ENCODE data around the gene CNTN1.

The CNTN1 gene

DNA sequence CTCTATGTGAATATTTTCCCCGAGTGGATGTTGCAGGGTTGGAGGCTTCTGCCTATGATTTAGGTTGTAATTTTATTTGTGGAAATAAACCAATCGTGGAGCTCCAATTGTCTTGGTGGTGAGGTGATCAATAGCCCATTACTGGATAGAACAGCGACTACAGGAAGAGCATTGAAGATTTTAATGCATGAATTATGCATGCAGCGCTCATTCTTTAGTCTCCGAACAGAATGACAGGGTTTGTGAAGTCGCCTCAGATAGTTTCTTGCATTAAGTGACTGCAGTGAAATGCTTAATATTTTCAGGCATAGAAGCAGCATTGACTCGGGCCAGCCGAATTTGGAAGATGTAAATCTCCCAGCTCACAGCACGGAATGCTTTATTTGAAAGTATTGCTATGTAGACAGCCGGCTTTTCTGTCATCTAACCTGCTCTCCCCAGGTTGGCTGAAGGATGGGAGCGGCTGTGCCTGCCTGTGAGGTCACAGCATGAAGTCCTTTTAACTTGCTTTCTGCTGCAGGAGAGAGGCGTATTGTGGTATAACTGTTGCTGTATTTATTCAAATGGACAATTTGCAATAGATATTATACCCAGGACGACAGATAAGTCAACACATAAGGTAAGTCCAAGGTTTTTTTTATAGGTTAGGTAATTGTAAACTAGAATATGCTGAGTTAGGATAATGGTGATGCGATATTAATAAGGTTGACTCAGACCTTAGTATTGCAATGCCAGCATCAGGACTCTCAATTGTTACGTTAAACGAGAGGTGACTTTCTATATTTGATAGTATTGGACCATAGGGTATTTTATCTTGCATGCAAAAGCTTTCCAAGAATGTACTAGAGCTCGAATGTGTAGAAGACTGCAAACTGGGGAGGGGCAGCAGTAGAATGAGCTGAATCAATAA is 135.7 kb downstream of the CNTN1 start:
- H3K4me1 ChIP-seq (ENCODE audit: control insufficient read depth, insufficient read depth, low read length), result no peaks in the 10 kb centered on the region
- no peak overlapping the region for H3K4me3 ChIP-seq (ENCODE audit: low read length)
- no peak overlapping the region for H3K9ac ChIP-seq (ENCODE audit: low read depth, low read length)
- no peaks in the 10 kb centered on the region for H3K27me3 ChIP-seq (ENCODE audit: control insufficient read depth, insufficient read depth, low read length)
- no peaks in the 10 kb centered on the region for H3K9me3 ChIP-seq (replicated peaks; ENCODE audit: low read length)
- H3K4me2 ChIP-seq (ENCODE audit: low read length), result no peak overlapping the region
- H3K36me3 ChIP-seq (ENCODE audit: insufficient read depth, low read length), result no peaks in the 10 kb centered on the region

DNA sequence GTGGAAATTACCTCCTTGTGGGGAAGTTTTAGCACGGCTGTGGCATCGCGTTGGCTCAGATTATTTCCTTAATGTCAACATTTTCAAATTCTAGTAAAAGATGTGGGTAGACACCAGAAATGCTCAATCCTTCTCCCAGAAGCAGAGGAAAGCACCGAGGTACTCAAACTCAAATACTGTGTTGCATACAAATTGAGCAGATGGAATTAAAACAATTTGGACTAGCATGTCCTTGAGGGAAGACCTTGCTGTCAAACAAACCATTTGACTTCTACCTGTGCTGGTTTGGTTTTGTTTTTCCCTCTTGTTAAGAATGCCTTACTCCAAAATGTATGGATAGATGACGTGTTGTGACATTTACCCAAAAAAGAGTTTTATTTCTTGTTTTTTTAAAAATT is 136.4 kb downstream of the CNTN1 start:
- Histone ChIP-seq H3K4me2 (ENCODE audit: low read length) (no peak overlapping the region), H3K9ac (ENCODE audit: low read depth, low read length) (no peak overlapping the region), H3K9me3 (replicated peaks; ENCODE audit: low read length) (no peaks in the 10 kb centered on the region), H3K4me1 (ENCODE audit: control insufficient read depth, insufficient read depth, low read length) (no peaks in the 10 kb centered on the region), H3K4me3 (ENCODE audit: low read length) (no peak overlapping the region), H3K27me3 (ENCODE audit: control insufficient read depth, insufficient read depth, low read length) (no peaks in the 10 kb centered on the region), H3K36me3 (ENCODE audit: insufficient read depth, low read length) (no peaks in the 10 kb centered on the region)

DNA sequence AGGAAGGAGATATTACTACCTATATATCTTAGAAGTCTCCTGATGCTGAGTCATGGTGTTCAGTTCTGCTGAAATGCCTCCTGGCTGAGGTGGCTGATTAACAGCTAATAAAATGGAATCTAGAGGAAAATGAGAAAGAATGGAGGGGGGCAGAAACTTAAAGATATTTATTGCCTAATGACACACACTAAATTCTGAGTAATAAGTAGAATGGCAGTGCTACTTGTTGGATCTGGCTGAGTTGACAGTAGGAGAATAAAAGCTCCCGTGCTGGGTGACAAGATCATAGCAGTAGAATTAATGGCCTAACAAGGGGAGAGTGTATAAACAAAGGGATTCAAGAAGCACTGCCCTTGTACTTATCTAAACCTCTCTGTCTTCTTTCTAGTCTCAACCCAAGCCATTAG is 137.5 kb downstream of the CNTN1 start:
- Histone ChIP-seq H3K4me3 (ENCODE audit: low read length) (no peak overlapping the region), H3K4me1 (ENCODE audit: control insufficient read depth, insufficient read depth, low read length) (no peaks in the 10 kb centered on the region), H3K36me3 (ENCODE audit: insufficient read depth, low read length) (no peaks in the 10 kb centered on the region), H3K4me2 (ENCODE audit: low read length) (no peak overlapping the region), H3K27me3 (ENCODE audit: control insufficient read depth, insufficient read depth, low read length) (no peaks in the 10 kb centered on the region), H3K9me3 (replicated peaks; ENCODE audit: low read length) (no peaks in the 10 kb centered on the region), H3K9ac (ENCODE audit: low read depth, low read length) (no peak overlapping the region)

- no peaks in the 10 kb centered on the region for H3K9me3 ChIP-seq (replicated peaks; ENCODE audit: low read length)
- no peaks in the 10 kb centered on the region for H3K36me3 ChIP-seq (ENCODE audit: insufficient read depth, low read length)
- no peak overlapping the region for H3K4me3 ChIP-seq (ENCODE audit: low read length)
- no peaks in the 10 kb centered on the region for H3K27me3 ChIP-seq (ENCODE audit: control insufficient read depth, insufficient read depth, low read length)
- H3K9ac ChIP-seq (ENCODE audit: low read depth, low read length), result no peak overlapping the region
- no peak overlapping the region for H3K4me2 ChIP-seq (ENCODE audit: low read length)
- H3K4me1 ChIP-seq (ENCODE audit: control insufficient read depth, insufficient read depth, low read length), result no peaks in the 10 kb centered on the region
Observed at GRCh38 chr12:40831916-40832315, 139.7 kb downstream of the CNTN1 start.

DNA sequence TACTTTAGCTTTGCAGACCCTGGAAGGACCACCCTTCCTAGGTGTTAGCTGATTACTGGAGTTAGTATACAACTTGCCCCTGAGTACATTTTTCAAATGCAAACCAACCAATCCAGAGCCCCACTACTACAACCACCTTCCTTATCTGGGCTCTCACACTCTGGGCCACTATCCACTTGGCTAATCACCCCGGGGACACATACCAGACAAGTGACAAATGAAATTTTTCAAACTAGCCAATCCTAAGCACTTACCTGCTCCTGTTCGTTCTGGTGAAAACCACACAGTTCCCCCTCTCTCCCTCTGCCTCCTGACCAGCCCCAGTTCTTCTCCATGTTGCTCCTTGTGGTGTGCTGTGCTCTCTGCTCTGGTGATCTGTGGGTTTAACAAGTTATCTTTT is 140.4 kb downstream of the CNTN1 start:
- Histone ChIP-seq H3K4me2 (ENCODE audit: low read length) (no peak overlapping the region), H3K9me3 (replicated peaks; ENCODE audit: low read length) (peaks cover 2% of the 10 kb centered on the region), H3K27me3 (ENCODE audit: control insufficient read depth, insufficient read depth, low read length) (no peaks in the 10 kb centered on the region), H3K36me3 (ENCODE audit: insufficient read depth, low read length) (no peaks in the 10 kb centered on the region), H3K4me3 (ENCODE audit: low read length) (no peak overlapping the region), H3K9ac (ENCODE audit: low read depth, low read length) (no peak overlapping the region), H3K4me1 (ENCODE audit: control insufficient read depth, insufficient read depth, low read length) (no peaks in the 10 kb centered on the region)

DNA sequence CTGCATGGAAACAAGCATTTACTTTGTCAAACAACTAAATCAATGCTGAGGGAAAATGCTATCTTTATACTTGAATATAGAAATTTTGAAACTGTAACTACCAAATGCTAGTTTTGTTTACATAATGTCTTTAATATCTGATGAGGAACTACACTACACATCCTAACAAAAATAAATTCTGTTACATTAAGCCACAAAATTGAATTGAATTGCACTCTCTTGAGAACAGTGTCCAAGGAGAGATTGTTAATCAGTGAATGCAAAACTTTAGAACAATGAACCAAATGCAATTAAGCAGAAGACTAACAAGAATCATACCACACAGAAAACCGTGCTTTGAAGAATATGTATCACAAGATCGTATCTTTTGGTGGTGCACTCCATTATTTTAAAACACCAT is 141.6 kb downstream of the CNTN1 start:
- H3K36me3 ChIP-seq (ENCODE audit: insufficient read depth, low read length), result no peaks in the 10 kb centered on the region
- H3K4me2 ChIP-seq (ENCODE audit: low read length), result no peak overlapping the region

DNA sequence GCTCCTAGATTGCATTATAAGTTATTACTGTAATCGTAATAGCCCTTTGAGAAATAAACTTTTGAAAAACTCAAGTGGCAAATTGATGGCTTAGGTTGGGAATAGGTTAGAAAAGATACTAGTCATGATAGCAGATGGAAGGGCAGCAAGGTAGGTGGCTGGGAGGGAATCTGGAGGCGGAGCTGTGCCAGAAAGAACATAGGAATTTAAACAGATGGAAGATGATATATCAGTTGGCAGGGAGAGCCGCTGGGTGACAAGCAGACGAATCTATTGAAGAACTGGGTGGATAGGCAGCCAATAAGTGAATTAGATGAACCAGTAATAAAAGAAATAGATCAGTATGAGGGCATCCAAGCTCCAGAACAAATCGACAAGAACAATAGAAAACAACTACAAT is 142.1 kb downstream of the CNTN1 start:
- H3K4me3 ChIP-seq (ENCODE audit: low read length), result no peak overlapping the region
- H3K4me2 ChIP-seq (ENCODE audit: low read length), result no peak overlapping the region
- no peaks in the 10 kb centered on the region for H3K36me3 ChIP-seq (ENCODE audit: insufficient read depth, low read length)
- H3K27me3 ChIP-seq (ENCODE audit: control insufficient read depth, insufficient read depth, low read length), result no peaks in the 10 kb centered on the region
- H3K4me1 ChIP-seq (ENCODE audit: control insufficient read depth, insufficient read depth, low read length), result no peaks in the 10 kb centered on the region
- H3K9me3 ChIP-seq (replicated peaks; ENCODE audit: low read length), result peaks cover 6% of the 10 kb centered on the region
- H3K9ac ChIP-seq (ENCODE audit: low read depth, low read length), result no peak overlapping the region

More for the DNA sequence above, 141.6 kb downstream of the CNTN1 start:
- H3K27me3 ChIP-seq (ENCODE audit: control insufficient read depth, insufficient read depth, low read length), result no peaks in the 10 kb centered on the region
- no peak overlapping the region for H3K9ac ChIP-seq (ENCODE audit: low read depth, low read length)
- H3K4me1 ChIP-seq (ENCODE audit: control insufficient read depth, insufficient read depth, low read length), result no peaks in the 10 kb centered on the region
- H3K9me3 ChIP-seq (replicated peaks; ENCODE audit: low read length), result peaks cover 6% of the 10 kb centered on the region
- no peak overlapping the region for H3K4me3 ChIP-seq (ENCODE audit: low read length)

DNA sequence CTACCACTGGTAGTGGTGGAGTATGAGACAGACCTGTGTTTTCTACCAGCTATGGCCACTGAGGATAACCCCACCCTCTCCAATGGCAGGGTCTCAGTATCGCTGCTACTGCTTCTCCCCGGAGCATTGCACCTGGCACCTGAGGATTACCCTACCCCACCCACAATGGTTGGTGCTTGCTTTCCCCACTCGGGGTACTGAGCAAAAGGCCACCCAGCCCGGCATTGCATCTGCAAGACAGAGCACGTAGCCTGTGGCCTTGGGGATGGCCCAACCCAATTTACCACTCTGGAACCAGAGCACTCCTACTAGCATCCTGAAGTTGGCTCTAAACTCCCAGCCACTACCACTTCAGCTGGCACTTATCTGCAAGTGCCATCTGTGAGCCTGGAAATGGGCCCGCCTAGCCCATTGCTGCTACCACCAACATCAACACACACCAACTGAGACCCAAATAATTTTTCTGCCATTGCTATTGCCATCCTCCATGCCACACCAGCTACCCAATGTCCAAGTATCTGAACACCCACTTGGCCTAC is 145.7 kb downstream of the CNTN1 start:
- Histone ChIP-seq H3K4me3 (ENCODE audit: low read length) (no peak overlapping the region), H3K9me3 (replicated peaks; ENCODE audit: low read length) (peaks cover 6% of the 10 kb centered on the region), H3K27me3 (ENCODE audit: control insufficient read depth, insufficient read depth, low read length) (no peaks in the 10 kb centered on the region), H3K36me3 (ENCODE audit: insufficient read depth, low read length) (no peaks in the 10 kb centered on the region), H3K9ac (ENCODE audit: low read depth, low read length) (no peak overlapping the region), H3K4me1 (ENCODE audit: control insufficient read depth, insufficient read depth, low read length) (no peaks in the 10 kb centered on the region), H3K4me2 (ENCODE audit: low read length) (no peak overlapping the region)

- H3K9me3 ChIP-seq (replicated peaks; ENCODE audit: low read length), result no peaks in the 10 kb centered on the region
Observed at GRCh38 chr12:40843495-40843894, 151.3 kb downstream of the CNTN1 start.

DNA sequence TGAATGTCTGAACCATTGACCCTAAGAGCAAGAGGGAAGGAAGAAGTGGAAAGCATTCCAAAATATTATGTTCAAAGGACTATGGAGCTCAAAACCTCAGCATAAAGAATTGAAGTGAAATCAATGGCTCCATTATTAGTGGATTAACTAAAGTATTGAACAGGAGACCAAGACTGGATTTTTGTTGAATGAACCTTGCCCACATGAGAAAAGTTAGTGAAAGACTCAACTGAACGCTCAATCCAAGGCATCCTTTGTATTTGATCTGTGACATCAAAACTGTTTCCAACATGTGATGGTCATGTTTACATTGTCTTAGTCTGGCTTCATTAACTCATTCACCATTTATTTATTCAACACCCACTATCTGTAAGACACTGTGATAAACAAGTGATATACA is 161.0 kb downstream of the CNTN1 start:
- no peaks in the 10 kb centered on the region for H3K4me1 ChIP-seq (ENCODE audit: control insufficient read depth, insufficient read depth, low read length)
- H3K4me3 ChIP-seq (ENCODE audit: low read length), result no peak overlapping the region
- no peak overlapping the region for H3K9ac ChIP-seq (ENCODE audit: low read depth, low read length)
- H3K4me2 ChIP-seq (ENCODE audit: low read length), result no peak overlapping the region
- H3K9me3 ChIP-seq (replicated peaks; ENCODE audit: low read length), result no peaks in the 10 kb centered on the region
- no peaks in the 10 kb centered on the region for H3K36me3 ChIP-seq (ENCODE audit: insufficient read depth, low read length)
- H3K27me3 ChIP-seq (ENCODE audit: control insufficient read depth, insufficient read depth, low read length), result no peaks in the 10 kb centered on the region

More at GRCh38 chr12:40843495-40843894, 151.3 kb downstream of the CNTN1 start:
- Histone ChIP-seq H3K4me3 (ENCODE audit: low read length) (no peak overlapping the region), H3K4me1 (ENCODE audit: control insufficient read depth, insufficient read depth, low read length) (no peaks in the 10 kb centered on the region), H3K36me3 (ENCODE audit: insufficient read depth, low read length) (no peaks in the 10 kb centered on the region), H3K4me2 (ENCODE audit: low read length) (no peak overlapping the region), H3K9ac (ENCODE audit: low read depth, low read length) (no peak overlapping the region), H3K27me3 (ENCODE audit: control insufficient read depth, insufficient read depth, low read length) (no peaks in the 10 kb centered on the region)

- H3K4me2 ChIP-seq (ENCODE audit: low read length), result no peak overlapping the region
- no peaks in the 10 kb centered on the region for H3K36me3 ChIP-seq (ENCODE audit: insufficient read depth, low read length)
- no peaks in the 10 kb centered on the region for H3K9me3 ChIP-seq (replicated peaks; ENCODE audit: low read length)
- no peak overlapping the region for H3K9ac ChIP-seq (ENCODE audit: low read depth, low read length)
- no peak overlapping the region for H3K4me3 ChIP-seq (ENCODE audit: low read length)
- no peaks in the 10 kb centered on the region for H3K4me1 ChIP-seq (ENCODE audit: control insufficient read depth, insufficient read depth, low read length)
- H3K27me3 ChIP-seq (ENCODE audit: control insufficient read depth, insufficient read depth, low read length), result no peaks in the 10 kb centered on the region
Observed at GRCh38 chr12:40854604-40855003, 162.4 kb downstream of the CNTN1 start.

GRCh38 chr12:40864891-40865290 is 172.7 kb downstream of the CNTN1 start:
- Histone ChIP-seq H3K9ac (ENCODE audit: low read depth, low read length) (no peak overlapping the region), H3K4me3 (ENCODE audit: low read length) (no peak overlapping the region), H3K36me3 (ENCODE audit: insufficient read depth, low read length) (no peaks in the 10 kb centered on the region), H3K9me3 (replicated peaks; ENCODE audit: low read length) (no peaks in the 10 kb centered on the region), H3K4me1 (ENCODE audit: control insufficient read depth, insufficient read depth, low read length) (no peaks in the 10 kb centered on the region), H3K27me3 (ENCODE audit: control insufficient read depth, insufficient read depth, low read length) (no peaks in the 10 kb centered on the region), H3K4me2 (ENCODE audit: low read length) (no peak overlapping the region)
